SK-N-SH treated with all-trans-retinoic acid at 6 μM for 48 hours (cell line): ENCODE data around the gene PARP15.

Experiments used
- ATAC-seq: fragments of 200-7000 bp; cut with Tn5 transposase; 3 replicates; pipeline ENCODE4 v1.9.1; 2020; ENCODE audit warnings: mild to moderate bottlenecking, moderate library complexity
- ARNTL ChIP-seq: fragments of 450-650 bp; formaldehyde crosslinking; IDR thresholded peaks from 2 replicates; pipeline ENCODE4 v1.5.0; 2020; ENCODE audit warnings: low read depth, mild to moderate bottlenecking, moderate library complexity, borderline replicate concordance
- BACH2 ChIP-seq: fragments of 250-450 bp; sonication (Bioruptor Pico); IDR thresholded peaks from 2 replicates; pipeline ENCODE4 v1.9.0; 2021; ENCODE audit warnings: mild to moderate bottlenecking, borderline replicate concordance
- CREB5 ChIP-seq: fragments of 250-450 bp; sonication (Bioruptor Pico); IDR thresholded peaks from 2 replicates; pipeline ENCODE4 v1.5.1; 2020; ENCODE audit warnings: low read depth, mild to moderate bottlenecking, moderate library complexity
- CSDC2 ChIP-seq: fragments of 250-450 bp; sonication (Bioruptor Pico); IDR thresholded peaks from 2 replicates; pipeline ENCODE4 v1.5.0; 2020; ENCODE audit warnings: mild to moderate bottlenecking, moderate library complexity
- ESRRG ChIP-seq: fragments of 250-450 bp; sonication (Bioruptor Pico); IDR thresholded peaks from 2 replicates; pipeline ENCODE4 v1.6.1; 2021; ENCODE audit warnings: mild to moderate bottlenecking
- GLIS3 ChIP-seq: fragments of 250-450 bp; sonication (Bioruptor Pico); IDR thresholded peaks from 2 replicates; pipeline ENCODE4 v1.5.0; 2020; ENCODE audit warnings: mild to moderate bottlenecking, moderate library complexity
- ISL1 ChIP-seq: fragments of 250-450 bp; sonication (Bioruptor Pico); IDR thresholded peaks from 2 replicates; pipeline ENCODE4 v2.1.2; 2022; ENCODE audit warnings: mild to moderate bottlenecking, moderate library complexity
- OSR1 ChIP-seq: fragments of 250-450 bp; sonication (Bioruptor Pico); IDR thresholded peaks from 2 replicates; pipeline ENCODE4 v1.8.0; 2022; ENCODE audit warnings: moderate library complexity, mild to moderate bottlenecking, inconsistent platforms
- POU6F1 ChIP-seq: fragments of 250-450 bp; sonication (Bioruptor Pico); IDR thresholded peaks from 2 replicates; pipeline ENCODE4 v1.8.0; 2021; ENCODE audit warnings: low read depth, mild to moderate bottlenecking, moderate library complexity, borderline replicate concordance
- PPARA ChIP-seq: fragments of 250-450 bp; sonication (Bioruptor Pico); IDR thresholded peaks from 2 replicates; pipeline ENCODE4 v1.5.0; 2020; ENCODE audit warnings: mild to moderate bottlenecking, borderline replicate concordance
- SNAI2 ChIP-seq: fragments of 250-450 bp; sonication (Bioruptor Pico); IDR thresholded peaks from 2 replicates; pipeline ENCODE4 v1.5.0; 2020; ENCODE audit warnings: mild to moderate bottlenecking, moderate library complexity
- TCF4 ChIP-seq: fragments of 250-450 bp; sonication (Bioruptor Pico); IDR thresholded peaks from 2 replicates; pipeline ENCODE4 v1.8.0; 2021; ENCODE audit warnings: mild to moderate bottlenecking, moderate library complexity, borderline replicate concordance
- TSHZ2 ChIP-seq: fragments of 250-450 bp; sonication (Bioruptor Pico); IDR thresholded peaks from 2 replicates; pipeline ENCODE4 v1.5.0; 2020; ENCODE audit warnings: mild to moderate bottlenecking, moderate library complexity
- ZC3H10 ChIP-seq: fragments of 250-450 bp; sonication (Bioruptor Pico); IDR thresholded peaks from 2 replicates; pipeline ENCODE4 v1.5.1; 2021; ENCODE audit warnings: mild to moderate bottlenecking, moderate library complexity
- ZFP30 ChIP-seq: fragments of 450-650 bp; formaldehyde crosslinking; IDR thresholded peaks from 2 replicates; pipeline ENCODE4 v1.5.0; 2022; ENCODE audit warnings: mild to moderate bottlenecking, moderate library complexity
- ZNF565 ChIP-seq: fragments of 450-650 bp; formaldehyde crosslinking; conservative IDR thresholded peaks from 2 replicates; pipeline ENCODE4 v1.5.0; 2020; ENCODE audit warnings: low read depth, mild to moderate bottlenecking, moderate library complexity
- ZNF70 ChIP-seq: fragments of 450-650 bp; formaldehyde crosslinking; IDR thresholded peaks from 2 replicates; pipeline ENCODE4 v1.5.0; 2020; ENCODE audit warnings: mild to moderate bottlenecking, moderate library complexity
- ZNF8 ChIP-seq: fragments of 450-650 bp; formaldehyde crosslinking; IDR thresholded peaks from 2 replicates; pipeline ENCODE4 v1.5.0; 2020; ENCODE audit warnings: mild to moderate bottlenecking, moderate library complexity

The PARP15 gene

GRCh38 chr3:122687298-122687697, 109.8 kb downstream of the PARP15 start:
- ATAC-seq = no peak
- TF ChIP-seq ZNF8 (CRISPR knock-in tag) (no peak), ZC3H10 (CRISPR knock-in tag) (no peak), ARNTL (CRISPR knock-in tag) (no peak), POU6F1 (CRISPR knock-in tag) (no peak), CSDC2 (CRISPR knock-in tag) (no peak), TSHZ2 (no peak), OSR1 (CRISPR knock-in tag) (no peak), ZFP30 (CRISPR knock-in tag) (no peak), BACH2 (CRISPR knock-in tag) (no peak), CREB5 (CRISPR knock-in tag) (no peak), ESRRG (CRISPR knock-in tag) (no peak), ZNF70 (CRISPR knock-in tag) (no peak), TCF4 (CRISPR knock-in tag) (no peak), ISL1 (CRISPR knock-in tag) (no peak), PPARA (CRISPR knock-in tag) (no peak), SNAI2 (CRISPR knock-in tag) (no peak), ZNF565 (CRISPR knock-in tag) (no peak), GLIS3 (CRISPR knock-in tag) (no peak)
